ENCODE measurements around the gene SLC2A4RG.

Gene SLC2A4RG

DNA sequence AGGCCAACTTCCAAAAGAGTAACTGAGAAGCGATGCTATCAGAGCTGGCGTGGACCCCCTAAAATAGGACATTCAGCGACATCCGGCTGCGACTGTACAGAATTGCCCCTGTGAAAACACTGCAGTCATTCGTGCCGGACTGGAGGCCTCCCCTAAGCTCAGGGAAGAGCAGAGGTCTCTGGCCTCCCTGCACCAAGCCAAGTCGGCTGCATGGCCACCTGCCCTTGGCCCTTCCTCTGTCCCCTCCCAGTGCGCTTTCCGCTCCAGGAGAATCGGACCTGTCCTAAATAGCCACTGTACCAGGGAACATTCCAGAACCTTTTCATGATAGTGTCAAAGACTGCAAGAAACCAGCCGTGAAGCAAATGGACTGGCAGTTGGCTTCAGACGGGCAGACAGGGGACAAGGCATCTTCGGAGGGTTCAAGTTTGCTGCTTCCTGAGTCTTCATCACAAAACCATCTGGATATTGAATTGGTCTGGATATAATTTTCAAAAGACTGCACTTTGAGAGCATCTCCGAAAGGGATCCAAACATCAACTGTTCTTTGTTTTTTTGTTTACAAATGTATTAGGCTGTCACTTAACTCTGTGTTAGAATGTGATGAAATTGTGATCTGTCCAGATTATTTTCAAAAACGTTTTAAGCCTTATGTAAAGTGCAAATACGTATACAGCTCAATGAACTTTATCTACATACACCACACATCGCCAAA is 16.5 kb downstream of the SLC2A4RG start:
- Mint-ChIP-seq H3K27ac (peak overlapping the region; percentile 70), H3K36me3 (ENCODE audit: low read depth) (peaks cover 68% of the 10 kb centered on the region), H3K4me1 (peaks cover 31% of the 10 kb centered on the region), H3K9me3 (peaks cover 8% of the 10 kb centered on the region), H3K4me3 (no peak overlapping the region), H3K27me3 (ENCODE audit: low read depth, poor library complexity) (no peaks in the 10 kb centered on the region)
- DNase-seq, result no peak
- TF ChIP-seq CTCF (IDR thresholded peaks at IDR 0.05), result no peak

DNA sequence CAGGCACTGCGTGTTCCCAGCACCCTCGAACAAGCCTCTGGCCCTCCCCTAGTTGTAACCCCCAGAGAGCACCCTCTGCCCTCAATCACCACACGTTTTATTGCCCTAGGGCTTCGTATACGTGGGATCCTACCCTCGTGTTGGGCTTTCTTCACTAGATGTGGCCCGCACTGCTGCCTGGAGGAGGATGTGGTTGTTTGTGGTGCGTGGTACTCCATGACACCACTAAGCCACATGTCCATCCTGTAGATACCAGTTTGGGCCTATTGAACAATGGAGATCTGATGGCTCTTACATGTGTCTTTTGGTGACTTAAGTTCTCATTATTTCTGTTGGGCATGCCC is 17.0 kb downstream of the SLC2A4RG start:
- H3K27me3 Mint-ChIP-seq (ENCODE audit: low read depth, poor library complexity), result no peaks in the 10 kb centered on the region
- peaks cover 11% of the 10 kb centered on the region for H3K9me3 Mint-ChIP-seq
- H3K27ac Mint-ChIP-seq, result no peak overlapping the region
- no peak for DNase-seq
- TF ChIP-seq CTCF (IDR thresholded peaks at IDR 0.05), result no peak
- H3K4me1 Mint-ChIP-seq, result peaks cover 31% of the 10 kb centered on the region
- no peak overlapping the region for H3K4me3 Mint-ChIP-seq
- H3K36me3 Mint-ChIP-seq (ENCODE audit: low read depth), result peaks cover 73% of the 10 kb centered on the region

- Mint-ChIP-seq H3K4me3 (no peak overlapping the region), H3K36me3 (ENCODE audit: low read depth) (peaks cover 82% of the 10 kb centered on the region), H3K9me3 (peaks cover 14% of the 10 kb centered on the region), H3K4me1 (peaks cover 25% of the 10 kb centered on the region), H3K27me3 (ENCODE audit: low read depth, poor library complexity) (no peaks in the 10 kb centered on the region), H3K27ac (peak overlapping the region; percentile 68)
- TF ChIP-seq CTCF (IDR thresholded peaks at IDR 0.05), result no peak
- DNase-seq, result no peak
Measured at GRCh38 chr20:63758152-63758551, 18.6 kb downstream of the SLC2A4RG start.

DNA sequence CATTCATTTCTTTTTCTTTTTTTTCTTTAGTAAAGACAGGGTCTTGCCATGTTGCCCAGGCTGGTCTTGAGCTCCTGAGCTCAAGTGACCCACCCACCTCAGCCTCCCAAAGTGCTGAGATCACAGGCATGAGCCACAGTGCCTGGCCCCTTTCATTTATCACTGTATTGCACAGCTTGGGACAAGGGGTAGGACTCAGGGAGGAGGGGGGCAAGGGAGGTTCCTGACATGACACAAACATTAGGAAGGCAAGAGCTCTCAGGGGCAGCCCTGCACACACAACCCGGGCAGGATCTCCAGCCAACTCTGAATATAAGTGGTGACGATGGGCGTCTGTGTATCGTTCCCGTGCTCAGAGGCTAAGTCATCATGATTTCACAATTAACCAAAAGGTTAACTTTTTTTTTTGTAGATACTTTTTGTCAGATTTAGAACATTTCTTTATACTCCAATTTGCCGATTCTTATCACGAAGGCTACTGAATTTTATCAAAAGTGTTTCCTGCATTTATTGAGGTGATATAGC is 19.9 kb downstream of the SLC2A4RG start:
- H3K4me1 Mint-ChIP-seq, result peaks cover 12% of the 10 kb centered on the region
- no peak for DNase-seq
- H3K27me3 Mint-ChIP-seq (ENCODE audit: low read depth, poor library complexity), result no peaks in the 10 kb centered on the region
- peaks cover 84% of the 10 kb centered on the region for H3K36me3 Mint-ChIP-seq (ENCODE audit: low read depth)
- H3K4me3 Mint-ChIP-seq, result no peak overlapping the region
- no peak overlapping the region for H3K27ac Mint-ChIP-seq
- no peak for TF ChIP-seq CTCF (IDR thresholded peaks at IDR 0.05)
- peaks cover 17% of the 10 kb centered on the region for H3K9me3 Mint-ChIP-seq

GRCh38 chr20:63765082-63765873 is 25.7 kb downstream of the SLC2A4RG start:
- Mint-ChIP-seq H3K27ac (peak overlapping the region; percentile 57), H3K4me3 (no peak overlapping the region)

More at GRCh38 chr20:63765082-63765873, 25.7 kb downstream of the SLC2A4RG start:
- no peak for TF ChIP-seq CTCF (IDR thresholded peaks at IDR 0.05)
- H3K9me3 Mint-ChIP-seq, result peaks cover 11% of the 10 kb centered on the region
- H3K36me3 Mint-ChIP-seq (ENCODE audit: low read depth), result peaks cover 77% of the 10 kb centered on the region
- H3K4me1 Mint-ChIP-seq, result peaks cover 4% of the 10 kb centered on the region
- no peak for DNase-seq
- no peaks in the 10 kb centered on the region for H3K27me3 Mint-ChIP-seq (ENCODE audit: low read depth, poor library complexity)
